HepG2 (cell line): ENCODE results near the gene ZBTB47.

Experiments
- CTCF ChIP-seq: sonication (generic); formaldehyde crosslinking; IDR thresholded peaks from 2 replicates; pipeline ENCODE4 v1.5.0; 2020; ENCODE audit warnings: mild to moderate bottlenecking, missing genetic modification reagents, moderate library complexity
- EP300 ChIP-seq, 3 experiments: sonication (generic) in 1 of 3; formaldehyde crosslinking in 1 of 3; IDR thresholded peaks; 2 replicates each; pipeline versions ENCODE4 v1.5.1 to v1.6.1; 2011 to 2020; ENCODE audit warnings: low read depth in 2 of 3, low read length in 2 of 3, borderline replicate concordance in 1 of 3, improper control_type of control experiment in 1 of 3, mild to moderate bottlenecking in 1 of 3, missing genetic modification reagents in 1 of 3, moderate library complexity in 1 of 3
- SRF ChIP-seq: IDR thresholded peaks from 2 replicates; pipeline ENCODE4 v1.6.1; 2011; ENCODE audit warnings: mild to moderate bottlenecking, low read depth, low read length, moderate library complexity
- TCF7L2 ChIP-seq: IDR thresholded peaks from 2 replicates; pipeline ENCODE4 v1.6.1; 2011; ENCODE audit warnings: mild to moderate bottlenecking, low read depth, low read length, moderate library complexity
- TIGD3 ChIP-seq: sonication (generic); formaldehyde crosslinking; IDR thresholded peaks from 2 replicates; pipeline ENCODE4 v1.5.1; 2020; ENCODE audit warnings: mild to moderate bottlenecking, missing genetic modification reagents, borderline replicate concordance
- TOPORS ChIP-seq: sonication (generic); formaldehyde crosslinking; IDR thresholded peaks from 2 replicates; pipeline ENCODE4 v1.8.0; 2023; ENCODE audit warnings: mild to moderate bottlenecking, missing genetic modification reagents
- ZKSCAN5 ChIP-seq: sonication (generic); formaldehyde crosslinking; IDR thresholded peaks from 2 replicates; pipeline ENCODE4 v1.5.1; 2020; ENCODE audit warnings: mild to moderate bottlenecking, missing genetic modification reagents
- ZNF773 ChIP-seq: sonication (generic); formaldehyde crosslinking; IDR thresholded peaks from 2 replicates; pipeline ENCODE4 v1.4.0; 2020; ENCODE audit warnings: missing genetic modification reagents, borderline replicate concordance
- TF ChIP-seq, protein P1 (sequence below): sonication (generic); formaldehyde crosslinking; IDR thresholded peaks from 2 replicates; pipeline ENCODE4 v1.5.0; 2020; ENCODE audit warnings: missing genetic modification reagents

DNA sequence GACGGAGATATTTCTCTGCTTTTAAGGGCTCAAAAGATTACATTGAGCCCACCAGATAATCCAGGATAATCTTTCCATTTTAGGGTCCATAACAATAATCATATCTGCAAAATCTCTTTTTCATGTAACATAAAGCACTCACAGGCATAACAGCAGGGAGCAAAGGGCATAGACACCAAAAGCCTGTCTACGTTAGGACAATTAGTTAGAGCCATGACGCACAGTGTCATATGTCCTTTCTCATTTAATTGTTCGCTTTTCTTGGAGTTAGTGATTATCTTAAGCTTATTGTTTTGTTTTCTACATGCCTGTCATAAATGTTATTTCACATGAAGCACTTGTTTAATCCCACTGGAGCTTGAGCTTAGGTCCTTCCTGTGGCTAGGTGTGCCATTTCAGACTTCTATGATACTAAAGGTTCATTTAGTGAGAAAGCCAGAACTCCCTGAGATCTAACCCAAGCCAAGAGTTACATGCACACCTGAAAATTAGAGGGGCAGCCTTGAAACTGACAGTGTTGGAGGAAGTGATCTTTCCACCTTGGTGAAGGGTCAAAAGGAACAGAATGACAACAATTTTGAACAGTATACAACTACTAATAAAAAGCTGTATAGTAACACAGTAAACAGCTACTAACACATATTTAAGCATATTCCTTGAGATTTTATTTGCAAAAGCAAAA, 60.8 kb downstream of the ZBTB47 start:
- TF ChIP-seq SRF (no peak), CTCF (no peak), TCF7L2 (no peak), EP300 (IDR thresholded peaks at IDR 0.05; ENCODE audit: low read depth in 2 of 2, low read length in 2 of 2) (no peak), EP300 (CRISPR knock-in tag; IDR thresholded peaks at IDR 0.05; ENCODE audit: borderline replicate concordance) (no peak), ZNF773 (no peak), TIGD3 (CRISPR knock-in tag) (no peak), ZKSCAN5 (CRISPR knock-in tag) (no peak), TOPORS (CRISPR knock-in tag) (no peak)
- TF ChIP-seq, protein P1, sequence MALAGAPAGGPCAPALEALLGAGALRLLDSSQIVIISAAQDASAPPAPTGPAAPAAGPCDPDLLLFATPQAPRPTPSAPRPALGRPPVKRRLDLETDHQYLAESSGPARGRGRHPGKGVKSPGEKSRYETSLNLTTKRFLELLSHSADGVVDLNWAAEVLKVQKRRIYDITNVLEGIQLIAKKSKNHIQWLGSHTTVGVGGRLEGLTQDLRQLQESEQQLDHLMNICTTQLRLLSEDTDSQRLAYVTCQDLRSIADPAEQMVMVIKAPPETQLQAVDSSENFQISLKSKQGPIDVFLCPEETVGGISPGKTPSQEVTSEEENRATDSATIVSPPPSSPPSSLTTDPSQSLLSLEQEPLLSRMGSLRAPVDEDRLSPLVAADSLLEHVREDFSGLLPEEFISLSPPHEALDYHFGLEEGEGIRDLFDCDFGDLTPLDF = no peak
